Activated T-cell treated with anti-CD3 and anti-CD28 coated beads, Interleukin-2, amount 50 U/mL, for 1 hour (primary cell): ENCODE data around the gene GPN2.
"Not testable (repeated sequence)": the region's sequence is repeated elsewhere in the genome, so short reads cannot be mapped to it uniquely, and the experiment has no call there.

ENCODE experiments used
- DNase-seq: peaks from one replicate; pipeline ENCODE4 v3.0.0-alpha.2; 2020

The GPN2 gene

GRCh38 chr1:26900001-26900814, 10.1 kb upstream of the GPN2 start, which contains the start of gene GPATCH3:
TSS of gene GPATCH3 (minus strand) at chr1:26900467. CDS start at chr1:26900442, 25 bp downstream.
- DNase-seq, result peak; percentile 85

- DNase-seq, result no peak
Measured at GRCh38 chr1:26897351-26897750, 7.3 kb upstream of the GPN2 start.

- no peak for DNase-seq
Measured at GRCh38 chr1:26894263-26894662, 4.2 kb upstream of the GPN2 start.

GRCh38 chr1:26890467-26890796, 349 bp upstream of the GPN2 start:
- DNase-seq, result no peak

- DNase-seq, result no peak
Measured at GRCh38 chr1:26888231-26888630, 1.9 kb downstream of the GPN2 start.

GRCh38 chr1:26887125-26887524, 3.0 kb downstream of the GPN2 start:
- no peak for DNase-seq

- no peak for DNase-seq
Measured at GRCh38 chr1:26882696-26883463, 7.2 kb downstream of the GPN2 start.

GRCh38 chr1:26881611-26882010, 8.5 kb downstream of the GPN2 start:
- not testable (repeated sequence) for DNase-seq

- DNase-seq, result no peak
Measured at GRCh38 chr1:26879793-26880192, 10.3 kb downstream of the GPN2 start.

- no peak for DNase-seq
Measured at GRCh38 chr1:26877326-26877725, 12.8 kb downstream of the GPN2 start.

- no peak for DNase-seq
Measured at GRCh38 chr1:26874896-26875295, 15.2 kb downstream of the GPN2 start.

GRCh38 chr1:26873097-26873496, 17.0 kb downstream of the GPN2 start:
- not testable (repeated sequence) for DNase-seq

- peak; percentile 96 for DNase-seq
Measured at GRCh38 chr1:26864610-26865480, 25.2 kb downstream of the GPN2 start.

GRCh38 chr1:26863685-26864077, 26.4 kb downstream of the GPN2 start:
- DNase-seq, result no peak

GRCh38 chr1:26862781-26863684, 27.1 kb downstream of the GPN2 start, which contains the start of gene SFN:
TSS of gene SFN (plus strand) at chr1:26863149. CDS start at chr1:26863213, 64 bp downstream.
- peak; percentile 65 for DNase-seq

- DNase-seq, result no peak
Measured at GRCh38 chr1:26861889-26862378, 28.1 kb downstream of the GPN2 start.

GRCh38 chr1:26861286-26861701, 28.8 kb downstream of the GPN2 start:
- no peak for DNase-seq

GRCh38 chr1:26858891-26859640, 31.0 kb downstream of the GPN2 start:
- no peak for DNase-seq

- DNase-seq, result no peak
Measured at GRCh38 chr1:26858160-26858559, 31.9 kb downstream of the GPN2 start.

GRCh38 chr1:26857473-26858060, 32.5 kb downstream of the GPN2 start:
- DNase-seq, result no peak
